Stimulated activated naive CD8-positive, alpha-beta T cell treated with anti-CD3 and anti-CD28 coated beads, Interleukin-15, amount 100 ng/mL, for 72 hours (primary cell): ENCODE data around the gene PROK1.

Experiments
- ATAC-seq: fragments of 150-1000 bp; cut with Tn5 transposase; 2 replicates; pipeline ENCODE4 v1.10.0; 2021; ENCODE audit warnings: mild to moderate bottlenecking, moderate library complexity
- DNase-seq, 2 donors: peaks; one replicate each; pipeline ENCODE4 v3.0.0; 2021 to 2022
- H3K27ac Mint-ChIP-seq, 2 donors: one replicate each; pipeline ENCODE4 v1.8.0; 2022; ENCODE audit warnings: mild to moderate bottlenecking in 2 of 2, mixed read lengths in 2 of 2, moderate library complexity in 2 of 2
- H3K27me3 Mint-ChIP-seq: one replicate; pipeline ENCODE4 v1.8.0; 2022; ENCODE audit warnings: mixed read lengths
- H3K4me1 Mint-ChIP-seq: one replicate; pipeline ENCODE4 v1.8.0; 2022; ENCODE audit warnings: mild to moderate bottlenecking, mixed read lengths
- H3K4me3 Mint-ChIP-seq, 2 donors: one replicate each; pipeline ENCODE4 v1.8.0; 2022; ENCODE audit warnings: mild to moderate bottlenecking in 2 of 2, mixed read lengths in 2 of 2, moderate library complexity in 1 of 2
- H3K9me3 Mint-ChIP-seq, 2 donors: one replicate each; pipeline ENCODE4 v1.8.0; 2022; ENCODE audit warnings: mixed read lengths in 2 of 2

PROK1 gene

GRCh38 chr1:110471131-110471530, 20.2 kb downstream of the PROK1 start:
- H3K4me3 Mint-ChIP-seq = no peak overlapping the region
- H3K4me1 Mint-ChIP-seq = no peaks in the 10 kb centered on the region
- H3K9me3 Mint-ChIP-seq = no peaks in the 10 kb centered on the region
- peak overlapping the region in 1 of 2 donors; percentile 62 for H3K27ac Mint-ChIP-seq
- no peak for DNase-seq
- no peak for ATAC-seq
- H3K27me3 Mint-ChIP-seq = no peaks in the 10 kb centered on the region

DNA sequence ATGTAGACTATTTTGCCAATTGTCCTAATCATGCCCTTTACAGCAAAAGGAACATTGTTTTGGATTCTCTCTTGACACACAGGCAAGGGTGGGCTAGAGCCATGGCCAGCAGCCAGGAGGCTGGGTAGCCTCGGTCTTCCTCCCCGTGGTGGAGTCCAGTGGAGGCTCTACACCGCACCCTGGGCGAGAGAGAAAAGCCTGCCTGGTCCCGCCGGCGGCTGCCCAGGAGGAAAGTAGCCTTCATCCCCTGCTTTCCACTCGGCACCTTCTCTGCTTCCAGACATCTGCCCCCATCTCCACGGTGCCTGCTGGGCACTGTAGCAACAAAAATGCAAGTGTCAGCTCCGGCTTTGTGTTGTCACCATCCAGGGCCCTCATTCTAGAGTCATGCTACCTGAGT, 21.6 kb downstream of the PROK1 start:
- peaks cover 7% of the 10 kb centered on the region for H3K4me1 Mint-ChIP-seq
- no peak overlapping the region for H3K4me3 Mint-ChIP-seq
- ATAC-seq (no peak), DNase-seq (no peak)
- no peaks in the 10 kb centered on the region for H3K9me3 Mint-ChIP-seq
- peaks cover 7% of the 10 kb centered on the region for H3K27me3 Mint-ChIP-seq
- peak overlapping the region in 1 of 2 donors; percentile 42 for H3K27ac Mint-ChIP-seq

DNA sequence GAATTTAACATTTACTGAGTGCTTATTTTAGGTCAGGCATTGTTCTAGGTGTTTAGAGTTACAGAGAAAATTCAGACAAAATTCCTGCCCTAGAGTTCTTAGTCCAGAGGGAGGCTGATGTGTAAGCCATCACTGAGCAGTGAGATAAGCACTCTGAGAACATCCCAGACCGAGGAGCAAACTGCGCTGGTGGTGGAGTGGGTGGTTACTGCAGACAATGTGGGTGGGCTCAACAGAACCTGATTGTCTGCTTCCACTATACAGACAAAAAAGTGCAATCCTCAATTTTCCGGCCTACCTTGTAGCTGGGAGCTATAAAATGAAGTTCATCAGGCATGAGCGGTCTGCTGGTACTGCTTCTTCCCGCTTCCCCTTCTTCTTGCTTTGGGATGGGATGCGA, 23.5 kb downstream of the PROK1 start:
- H3K9me3 Mint-ChIP-seq = no peaks in the 10 kb centered on the region
- DNase-seq = no peak
- H3K27me3 Mint-ChIP-seq = peaks cover 7% of the 10 kb centered on the region
- H3K4me1 Mint-ChIP-seq = peaks cover 11% of the 10 kb centered on the region
- ATAC-seq = no peak
- H3K4me3 Mint-ChIP-seq = no peak overlapping the region
- no peak overlapping the region for H3K27ac Mint-ChIP-seq

GRCh38 chr1:110475362-110476027, 24.5 kb downstream of the PROK1 start:
- Mint-ChIP-seq H3K27ac (peak overlapping the region in 1 of 2 donors; percentile 85), H3K9me3 (no peaks in the 10 kb centered on the region), H3K4me1 (peaks cover 11% of the 10 kb centered on the region), H3K27me3 (peaks cover 12% of the 10 kb centered on the region), H3K4me3 (no peak overlapping the region)
- ATAC-seq = no peak
- no peak for DNase-seq

DNA sequence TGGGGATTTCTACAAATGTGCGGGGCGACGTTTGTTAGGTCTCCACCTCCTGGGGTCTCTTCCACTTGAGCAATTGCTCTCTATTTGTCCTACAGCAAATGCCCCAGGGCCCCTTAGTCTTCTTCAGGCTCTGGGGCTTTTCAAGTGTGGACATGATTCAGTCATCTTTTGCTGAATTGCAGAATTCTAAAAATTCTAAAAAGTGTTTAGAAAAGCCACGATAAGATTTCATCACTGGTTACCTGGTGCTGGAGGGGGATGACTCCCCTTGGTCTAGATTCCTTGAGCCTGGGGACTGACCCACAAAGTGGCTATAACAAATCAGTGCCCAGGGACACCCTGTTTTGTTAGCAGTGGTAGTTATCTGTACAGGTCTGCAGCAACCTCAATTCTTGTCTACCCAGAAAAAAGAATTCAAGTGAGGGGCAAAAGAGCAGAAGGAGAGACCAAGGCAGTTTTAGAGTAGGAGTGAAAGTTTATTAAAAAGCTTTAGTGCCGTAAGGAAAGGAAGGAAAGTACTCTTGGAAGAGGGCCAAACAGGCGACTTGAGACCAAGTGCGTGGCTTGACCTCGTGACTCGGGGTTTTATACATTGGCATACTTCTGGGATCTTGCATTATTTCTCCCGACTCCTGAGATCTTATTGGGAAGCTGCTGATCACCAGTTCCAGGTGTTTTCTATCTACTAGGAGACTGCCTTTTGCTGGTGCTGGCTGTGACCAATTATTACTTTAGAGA, 25.2 kb downstream of the PROK1 start:
- Mint-ChIP-seq H3K9me3 (no peaks in the 10 kb centered on the region), H3K4me3 (no peak overlapping the region), H3K27me3 (peaks cover 12% of the 10 kb centered on the region), H3K27ac (no peak overlapping the region), H3K4me1 (peaks cover 11% of the 10 kb centered on the region)
- ATAC-seq = no peak
- DNase-seq = no peak

DNA sequence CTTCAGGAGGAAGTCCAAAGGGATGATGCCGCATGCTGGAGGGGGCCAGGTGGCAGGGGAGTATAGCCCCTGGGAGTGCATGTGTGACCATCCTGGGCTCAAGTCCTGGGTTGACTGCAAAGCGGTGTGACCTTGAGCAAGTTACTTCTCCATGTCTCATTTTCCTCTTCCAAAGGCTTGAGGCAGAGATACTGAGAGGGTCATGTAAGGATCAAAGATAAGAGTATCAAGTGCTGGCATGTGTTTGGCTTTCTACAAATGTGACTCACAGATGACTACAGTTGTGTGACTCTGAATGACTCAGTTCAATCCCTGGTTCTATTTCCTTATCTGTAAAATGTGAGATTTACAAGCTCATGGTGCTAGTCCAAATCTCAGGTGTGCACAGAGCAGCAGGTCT, 26.1 kb downstream of the PROK1 start:
- Mint-ChIP-seq H3K4me3 (no peak overlapping the region), H3K27ac (no peak overlapping the region), H3K27me3 (peaks cover 12% of the 10 kb centered on the region), H3K4me1 (peaks cover 11% of the 10 kb centered on the region), H3K9me3 (no peaks in the 10 kb centered on the region)
- ATAC-seq (peak; percentile 46), DNase-seq (no peak)

GRCh38 chr1:110477445-110477957, 26.6 kb downstream of the PROK1 start:
- H3K27me3 Mint-ChIP-seq = peaks cover 12% of the 10 kb centered on the region
- no peaks in the 10 kb centered on the region for H3K9me3 Mint-ChIP-seq
- no peak for DNase-seq
- H3K4me3 Mint-ChIP-seq = no peak overlapping the region
- peaks cover 11% of the 10 kb centered on the region for H3K4me1 Mint-ChIP-seq
- no peak for ATAC-seq
- no peak overlapping the region for H3K27ac Mint-ChIP-seq

- no peak for DNase-seq
- ATAC-seq = no peak
- Mint-ChIP-seq H3K4me1 (peaks cover 13% of the 10 kb centered on the region), H3K27me3 (peaks cover 16% of the 10 kb centered on the region), H3K4me3 (no peak overlapping the region), H3K9me3 (no peaks in the 10 kb centered on the region), H3K27ac (no peak overlapping the region)
Measured at GRCh38 chr1:110477967-110478640, 27.2 kb downstream of the PROK1 start.

DNA sequence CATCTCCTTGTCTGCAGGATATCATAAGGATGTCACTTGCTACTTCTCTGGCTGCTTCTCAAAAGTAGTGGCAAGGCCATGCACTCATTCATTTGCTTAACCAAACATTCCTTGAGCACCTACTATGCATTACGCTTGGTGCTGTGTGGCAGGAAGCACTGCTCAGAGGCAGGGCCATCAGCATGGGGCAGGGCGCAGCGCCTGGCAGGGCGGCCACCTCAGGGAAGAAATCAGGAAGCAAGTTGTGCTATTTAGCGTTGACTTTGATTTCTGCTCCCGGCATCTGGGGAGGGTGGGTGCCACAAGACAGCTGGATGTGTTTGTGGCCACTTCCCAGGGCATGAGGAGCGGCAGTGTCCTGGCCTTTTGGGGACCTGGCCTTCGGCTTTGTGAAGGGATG, 27.9 kb downstream of the PROK1 start:
- H3K27me3 Mint-ChIP-seq = peaks cover 24% of the 10 kb centered on the region
- no peak overlapping the region for H3K4me3 Mint-ChIP-seq

DNA sequence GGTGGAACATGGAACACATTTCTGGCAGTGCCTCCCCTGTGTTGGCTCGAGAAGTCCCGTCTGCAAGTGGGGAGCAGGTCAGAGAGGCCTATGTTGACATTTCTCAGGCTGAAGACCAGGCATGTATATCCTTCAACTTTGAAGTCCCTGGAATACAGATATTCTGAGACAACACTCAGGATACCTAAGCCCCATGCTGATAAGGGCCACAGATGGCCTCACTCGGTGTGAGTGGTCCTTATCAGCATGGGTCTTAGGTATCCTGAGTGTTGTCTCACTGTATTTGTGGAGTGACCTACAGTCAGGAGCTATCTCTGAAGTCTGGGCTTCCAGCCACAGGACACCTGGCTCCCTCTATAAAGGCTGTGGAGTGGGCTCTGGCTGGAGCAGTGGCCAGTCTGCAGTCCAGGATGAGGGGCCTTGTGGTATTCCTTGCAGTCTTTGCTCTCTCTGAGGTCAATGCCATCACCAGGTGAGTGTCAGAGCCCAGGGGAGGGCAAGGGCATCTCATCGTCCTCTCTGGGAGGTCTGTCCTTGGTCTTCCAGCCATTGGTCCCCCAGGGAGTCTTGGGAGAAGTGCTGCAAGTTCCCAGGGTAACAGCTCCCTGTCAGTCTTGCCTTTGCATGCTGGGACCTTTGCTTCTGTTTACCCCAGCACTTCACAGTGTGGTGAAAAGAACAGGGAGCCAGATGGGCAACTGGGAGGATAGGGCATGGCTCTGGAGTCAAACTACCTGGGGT, 29.6 kb downstream of the PROK1 start:
- Mint-ChIP-seq H3K4me1 (peaks cover 18% of the 10 kb centered on the region), H3K4me3 (no peak overlapping the region), H3K27me3 (peaks cover 34% of the 10 kb centered on the region), H3K9me3 (no peaks in the 10 kb centered on the region), H3K27ac (no peak overlapping the region)
- no peak for DNase-seq
- no peak for ATAC-seq

More for the DNA sequence above, 27.9 kb downstream of the PROK1 start:
- ATAC-seq = no peak
- Mint-ChIP-seq H3K4me1 (peaks cover 18% of the 10 kb centered on the region), H3K9me3 (no peaks in the 10 kb centered on the region), H3K27ac (no peak overlapping the region)
- no peak for DNase-seq

DNA sequence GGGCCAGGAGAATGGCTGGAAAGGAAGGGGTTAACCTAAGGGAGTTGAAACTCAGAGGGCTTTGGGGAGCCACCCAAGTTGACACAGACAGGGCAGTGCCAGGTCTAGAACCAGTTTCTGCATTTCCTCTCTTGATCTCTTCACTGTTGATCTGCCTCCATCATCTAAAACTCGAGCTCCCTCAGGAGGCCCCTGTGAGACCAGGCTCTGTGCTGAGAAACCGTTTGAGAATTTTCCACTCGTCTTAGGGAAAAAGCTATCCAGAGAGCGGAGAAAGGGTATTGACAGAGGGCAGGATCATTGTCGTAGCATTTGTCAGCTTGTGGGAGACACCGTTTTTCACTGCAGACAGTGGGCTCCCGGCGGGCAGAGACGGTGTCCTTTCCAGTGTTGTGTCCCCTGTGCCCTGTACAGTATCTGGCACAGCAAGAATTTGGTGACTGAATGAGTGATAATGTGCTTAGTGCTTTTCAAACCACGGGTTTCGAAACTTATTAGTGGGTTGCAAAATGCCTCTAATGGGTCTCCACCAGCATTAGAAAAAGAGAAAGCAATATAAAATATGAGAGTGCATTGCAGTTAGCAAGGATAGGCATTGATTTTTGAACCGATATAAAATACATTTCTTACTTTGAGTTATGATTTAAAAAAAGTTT, 31.1 kb downstream of the PROK1 start:
- Mint-ChIP-seq H3K27me3 (peaks cover 27% of the 10 kb centered on the region), H3K4me1 (peaks cover 13% of the 10 kb centered on the region), H3K4me3 (no peak overlapping the region), H3K9me3 (no peaks in the 10 kb centered on the region), H3K27ac (no peak overlapping the region)
- no peak for ATAC-seq
- DNase-seq = no peak

DNA sequence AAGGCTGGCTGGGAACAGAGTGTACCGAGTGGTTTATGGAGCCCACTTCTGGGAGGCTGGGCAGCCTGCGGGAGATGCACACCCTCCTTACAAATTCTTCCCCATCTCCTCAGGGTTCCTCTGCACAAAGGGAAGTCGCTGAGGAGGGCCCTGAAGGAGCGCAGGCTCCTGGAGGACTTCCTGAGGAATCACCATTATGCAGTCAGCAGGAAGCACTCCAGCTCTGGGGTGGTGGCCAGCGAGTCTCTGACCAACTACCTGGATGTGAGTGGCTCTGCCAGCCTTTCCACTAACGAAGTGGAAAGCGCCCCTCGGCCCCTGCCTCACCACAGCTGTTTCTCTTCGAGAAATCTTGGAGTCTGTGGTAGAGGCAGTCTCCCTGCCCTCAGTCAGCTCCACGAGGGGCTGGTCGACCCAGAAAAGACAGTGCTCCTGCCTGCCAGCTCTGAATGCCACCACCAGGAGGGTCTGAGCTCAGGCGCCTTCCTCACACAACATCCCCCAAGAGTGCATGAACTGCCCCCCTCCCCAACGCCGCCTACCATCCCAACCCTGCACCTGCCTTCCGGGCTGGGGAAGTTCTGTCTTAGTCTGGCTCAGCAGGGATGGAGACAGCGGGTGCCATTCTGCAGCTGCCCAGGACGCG, 31.8 kb downstream of the PROK1 start:
- peaks cover 32% of the 10 kb centered on the region for H3K27me3 Mint-ChIP-seq
- ATAC-seq = no peak
- H3K9me3 Mint-ChIP-seq = no peaks in the 10 kb centered on the region

DNA sequence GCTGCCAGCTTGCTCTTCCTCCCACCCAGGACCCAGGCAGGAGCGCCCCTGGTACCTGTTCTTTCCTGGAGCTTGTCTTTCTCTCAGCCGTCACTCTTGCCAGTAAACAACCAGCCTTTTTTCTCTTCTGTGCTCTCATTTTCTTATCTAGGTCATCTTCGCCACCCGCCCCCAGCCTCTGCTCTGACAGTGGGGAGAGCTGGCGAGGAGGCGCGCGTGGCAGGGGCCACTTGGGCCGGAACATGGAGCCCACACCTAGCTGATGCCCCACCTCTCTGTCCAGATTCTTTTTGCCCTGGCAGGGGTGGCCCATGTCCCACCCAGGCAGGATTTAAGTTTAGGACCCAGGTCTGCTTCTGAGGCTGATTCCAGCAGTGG, 32.3 kb downstream of the PROK1 start:
- H3K27ac Mint-ChIP-seq = no peak overlapping the region

More for the DNA sequence above, 31.8 kb downstream of the PROK1 start:
- DNase-seq = no peak
- Mint-ChIP-seq H3K4me1 (peaks cover 9% of the 10 kb centered on the region), H3K27ac (no peak overlapping the region), H3K4me3 (no peak overlapping the region)

GRCh38 chr1:110484801-110485200, 33.9 kb downstream of the PROK1 start:
- Mint-ChIP-seq H3K27ac (no peak overlapping the region), H3K4me1 (peaks cover 7% of the 10 kb centered on the region), H3K9me3 (no peaks in the 10 kb centered on the region), H3K27me3 (peaks cover 35% of the 10 kb centered on the region), H3K4me3 (no peak overlapping the region)
- no peak for DNase-seq
- no peak for ATAC-seq

More for the DNA sequence above, 32.3 kb downstream of the PROK1 start:
- ATAC-seq (no peak), DNase-seq (no peak)
- Mint-ChIP-seq H3K4me1 (peaks cover 7% of the 10 kb centered on the region), H3K9me3 (no peaks in the 10 kb centered on the region), H3K4me3 (no peak overlapping the region), H3K27me3 (peaks cover 36% of the 10 kb centered on the region)
